ENCODE measurements around the gene KPNA5.

DNA sequence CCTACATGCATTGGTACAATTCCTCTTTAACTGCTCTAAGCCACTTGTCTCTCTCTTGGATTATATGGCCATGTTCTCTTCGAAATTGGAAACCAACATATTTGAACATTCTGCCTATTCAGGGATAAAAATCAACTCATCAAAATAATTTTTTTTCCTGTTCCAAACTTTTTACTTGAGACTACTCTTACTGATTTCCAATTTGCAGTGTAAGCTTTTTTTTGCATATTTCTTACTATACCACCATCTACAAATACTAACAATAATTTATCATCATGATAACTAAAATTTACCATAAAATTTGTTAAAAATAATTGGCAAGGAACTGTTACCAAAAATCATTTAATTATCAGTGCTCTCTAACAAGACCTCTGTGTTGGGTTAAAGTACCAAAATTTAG lies 91.4 kb downstream of the KPNA5 start:
- TF ChIP-seq NFRKB (IDR thresholded peaks at IDR 0.05) (no peak), SP1 (IDR thresholded peaks at IDR 0.05) (no peak), ELF4 (IDR thresholded peaks at IDR 0.05) (no peak), TARDBP (IDR thresholded peaks at IDR 0.05) (no peak), FOXM1 (IDR thresholded peaks at IDR 0.05; ENCODE audit: borderline replicate concordance) (no peak), HDGF (IDR thresholded peaks at IDR 0.05; ENCODE audit: borderline replicate concordance) (no peak), LEF1 (IDR thresholded peaks at IDR 0.05; ENCODE audit: borderline replicate concordance) (no peak), FOXK2 (IDR thresholded peaks at IDR 0.05) (no peak), SUZ12 (IDR thresholded peaks at IDR 0.05) (no peak), BHLHE40 (IDR thresholded peaks at IDR 0.05; ENCODE audit: borderline replicate concordance) (no peak)

All from HEK293T (cell line).